ENCODE measurements around the gene FGD2. TPM values are rescaled to one million over a fixed set of nuclear protein-coding genes. Genes with fewer than 3 reads are reported as not detected.

FGD2 gene
- total RNA-seq, 1 donor from 2014 or later, result not detected

- Mint-ChIP-seq H3K36me3 (ENCODE audit: insufficient read depth) (no peaks in the 10 kb centered on the region), H3K27me3 (peaks cover 3% of the 10 kb centered on the region), H3K4me1 (ENCODE audit: low read depth) (peaks cover 19% of the 10 kb centered on the region), H3K9me3 (ENCODE audit: low read depth) (no peaks in the 10 kb centered on the region), H3K4me3 (ENCODE audit: low read depth) (no peak overlapping the region), H3K27ac (no peak overlapping the region)
- no peak for DNase-seq (ENCODE audit: low spot score, unreplicated experiment)
- TF ChIP-seq CTCF (IDR thresholded peaks at IDR 0.05; ENCODE audit: unreplicated experiment), result no peak
These were observed 21.9 kb upstream of the FGD2 start for GRCh38 chr6:36983538-36983937.

GRCh38 chr6:36984581-36985416, 20.7 kb upstream of the FGD2 start:
- no peak overlapping the region for H3K27ac Mint-ChIP-seq
- no peak overlapping the region for H3K4me3 Mint-ChIP-seq (ENCODE audit: low read depth)
- peaks cover 3% of the 10 kb centered on the region for H3K27me3 Mint-ChIP-seq
- TF ChIP-seq CTCF (IDR thresholded peaks at IDR 0.05; ENCODE audit: unreplicated experiment), result no peak
- no peak for DNase-seq (ENCODE audit: low spot score, unreplicated experiment)
- no peaks in the 10 kb centered on the region for H3K36me3 Mint-ChIP-seq (ENCODE audit: insufficient read depth)
- no peaks in the 10 kb centered on the region for H3K9me3 Mint-ChIP-seq (ENCODE audit: low read depth)
- peaks cover 19% of the 10 kb centered on the region for H3K4me1 Mint-ChIP-seq (ENCODE audit: low read depth)

- Mint-ChIP-seq H3K9me3 (ENCODE audit: low read depth) (no peaks in the 10 kb centered on the region), H3K4me1 (ENCODE audit: low read depth) (peaks cover 17% of the 10 kb centered on the region), H3K4me3 (ENCODE audit: low read depth) (no peak overlapping the region), H3K27me3 (peaks cover 3% of the 10 kb centered on the region), H3K27ac (no peak overlapping the region), H3K36me3 (ENCODE audit: insufficient read depth) (no peaks in the 10 kb centered on the region)
- DNase-seq (ENCODE audit: low spot score, unreplicated experiment), result no peak
- TF ChIP-seq CTCF (IDR thresholded peaks at IDR 0.05; ENCODE audit: unreplicated experiment), result no peak
These were observed 20.0 kb upstream of the FGD2 start for GRCh38 chr6:36985417-36985807.

- Mint-ChIP-seq H3K27me3 (peaks cover 3% of the 10 kb centered on the region), H3K27ac (peak within 1 kb of the TSS; percentile 99), H3K9me3 (ENCODE audit: low read depth) (no peaks in the 10 kb centered on the region), H3K36me3 (ENCODE audit: insufficient read depth) (no peaks in the 10 kb centered on the region), H3K4me1 (ENCODE audit: low read depth) (peaks cover 15% of the 10 kb centered on the region), H3K4me3 (ENCODE audit: low read depth) (peak within 1 kb of the TSS; percentile 99)
- no peak for TF ChIP-seq CTCF (IDR thresholded peaks at IDR 0.05; ENCODE audit: unreplicated experiment)
- peak; percentile 86 for DNase-seq (ENCODE audit: low spot score, unreplicated experiment)
These were observed 19.4 kb upstream of the FGD2 start, which contains the start of gene MTCH1 for GRCh38 chr6:36985808-36986703. Gene MTCH1, minus strand, starts transcription at chr6:36986196. Its CDS starts 23 bp downstream, at chr6:36986173.

GRCh38 chr6:36986704-36987047, 18.8 kb upstream of the FGD2 start:
- TF ChIP-seq CTCF (IDR thresholded peaks at IDR 0.05; ENCODE audit: unreplicated experiment), result no peak
- Mint-ChIP-seq H3K4me3 (ENCODE audit: low read depth) (peak overlapping the region; percentile 99), H3K36me3 (ENCODE audit: insufficient read depth) (no peaks in the 10 kb centered on the region), H3K4me1 (ENCODE audit: low read depth) (peaks cover 14% of the 10 kb centered on the region), H3K27me3 (peaks cover 3% of the 10 kb centered on the region), H3K9me3 (ENCODE audit: low read depth) (no peaks in the 10 kb centered on the region), H3K27ac (peak overlapping the region; percentile 99)
- DNase-seq (ENCODE audit: low spot score, unreplicated experiment), result no peak
